Activated CD8-positive, alpha-beta memory T cell treated with anti-CD3 and anti-CD28 coated beads, Interleukin-2, amount 50 U/mL, for 4 hours (primary cell): ENCODE measurements around the gene WFDC8.
"Not testable (repeated sequence)": the region's sequence is repeated elsewhere in the genome, so short reads cannot be mapped to it uniquely, and the experiment has no call there.

ENCODE experiments used
- DNase-seq: peaks from one replicate; pipeline ENCODE4 v3.0.0-alpha.2; 2020

The WFDC8 gene

GRCh38 chr20:45579184-45579583, at the start of gene WFDC8:
Gene WFDC8, minus strand, starts transcription at chr20:45579284. Its CDS starts 37 bp downstream, at chr20:45579247.
- no peak for DNase-seq

GRCh38 chr20:45626540-45626939, 47.5 kb upstream of the WFDC8 start:
- DNase-seq = no peak

GRCh38 chr20:45621593-45621992, 42.5 kb upstream of the WFDC8 start:
- DNase-seq = no peak

- DNase-seq = no peak
Measured at GRCh38 chr20:45617591-45617990, 38.5 kb upstream of the WFDC8 start.

- DNase-seq = no peak
Measured at GRCh38 chr20:45612314-45612713, 33.2 kb upstream of the WFDC8 start.

- no peak for DNase-seq
Measured at GRCh38 chr20:45611054-45611453, 32.0 kb upstream of the WFDC8 start.

- no peak for DNase-seq
Measured at GRCh38 chr20:45607810-45608209, 28.7 kb upstream of the WFDC8 start.

GRCh38 chr20:45595235-45595634, 16.2 kb upstream of the WFDC8 start:
- no peak for DNase-seq

- no peak for DNase-seq
Measured at GRCh38 chr20:45593498-45593897, 14.4 kb upstream of the WFDC8 start.

GRCh38 chr20:45592574-45593189, 13.6 kb upstream of the WFDC8 start:
- no peak for DNase-seq

- DNase-seq = no peak
Measured at GRCh38 chr20:45589725-45590124, 10.6 kb upstream of the WFDC8 start.

- no peak for DNase-seq
Measured at GRCh38 chr20:45588800-45589199, 9.7 kb upstream of the WFDC8 start.

GRCh38 chr20:45585986-45586385, 6.9 kb upstream of the WFDC8 start:
- not testable (repeated sequence) for DNase-seq

- DNase-seq = not testable (repeated sequence)
Measured at GRCh38 chr20:45584294-45584693, 5.2 kb upstream of the WFDC8 start.

GRCh38 chr20:45583502-45583901, 4.4 kb upstream of the WFDC8 start:
- no peak for DNase-seq

- DNase-seq = no peak
Measured at GRCh38 chr20:45581702-45582101, 2.6 kb upstream of the WFDC8 start.

- no peak for DNase-seq
Measured at GRCh38 chr20:45578231-45578630, 853 bp downstream of the WFDC8 start.

- no peak for DNase-seq
Measured at GRCh38 chr20:45576995-45577394, 2.1 kb downstream of the WFDC8 start.

GRCh38 chr20:45575931-45576330, 3.2 kb downstream of the WFDC8 start:
- DNase-seq = no peak

GRCh38 chr20:45569650-45570049, 9.4 kb downstream of the WFDC8 start:
- not testable (repeated sequence) for DNase-seq

- no peak for DNase-seq
Measured at GRCh38 chr20:45564760-45565276, 14.3 kb downstream of the WFDC8 start.

GRCh38 chr20:45555198-45555597, 23.9 kb downstream of the WFDC8 start:
- DNase-seq = no peak

GRCh38 chr20:45552456-45552855, 26.6 kb downstream of the WFDC8 start:
- no peak for DNase-seq

GRCh38 chr20:45550765-45551164, 28.3 kb downstream of the WFDC8 start:
- no peak for DNase-seq

GRCh38 chr20:45548410-45548809, 30.7 kb downstream of the WFDC8 start:
- no peak for DNase-seq
